CD4-positive, alpha-beta T cell (primary cell): ENCODE measurements around the gene GBP3. TPM values are rescaled to one million over a fixed set of nuclear protein-coding genes. Genes with fewer than 3 reads are reported as not detected.
"Not testable (repeated sequence)": the region's sequence is repeated elsewhere in the genome, so short reads cannot be mapped to it uniquely, and the experiment has no call there.

Source experiments
- ATAC-seq: fragments of 200-7000 bp; cut with Tn5 transposase; one replicate; pipeline ENCODE4 v1.10.0; 2022; ENCODE audit warnings: mild to moderate bottlenecking; ENCODE audit not compliant: poor library complexity
- CTCF ChIA-PET: fragments of 350-600 bp; sonication (Branson Sonifier 250); formaldehyde crosslinking; loops from one replicate; lab custom pipeline; 2021; ENCODE audit warnings: antibody characterized with exemption, inconsistent platforms; lab: Charles Lee
- POLR2A ChIA-PET: fragments of 350-600 bp; sonication (Branson Sonifier 250); formaldehyde crosslinking; loops from one replicate; lab custom pipeline; 2021; ENCODE audit warnings: antibody characterized with exemption, inconsistent platforms; lab: Charles Lee
- DNase-seq, 14 experiments: peaks; one replicate each; pipeline ENCODE4 v3.0.0-alpha.2; 2013 to 2020; ENCODE audit warnings: mixed read lengths in 2 of 14
- H3K27ac ChIP-seq, 2 donors: one replicate each; pipeline versions ENCODE4 v1.5.1 to v1.7.0; 2013; ENCODE audit warnings: low read length in 2 of 2, low read depth in 1 of 2, mild to moderate bottlenecking in 1 of 2
- H3K27me3 ChIP-seq, 2 experiments: 1 replicate in 1 of 2; 2 replicates in 1 of 2; pipeline versions ENCODE4 v1.6.1 to v1.7.0; 2013; ENCODE audit warnings: low read length in 2 of 2, control low read depth in 1 of 2, mild to moderate bottlenecking in 1 of 2, moderate library complexity in 1 of 2; ENCODE audit not compliant: insufficient read depth in 2 of 2, control insufficient read depth in 1 of 2
- H3K36me3 ChIP-seq: one replicate; pipeline ENCODE4 v1.6.1; 2013; ENCODE audit warnings: low read length, control low read depth; ENCODE audit not compliant: insufficient read depth
- H3K4me1 ChIP-seq: one replicate; pipeline ENCODE4 v1.6.1; 2013; ENCODE audit warnings: low read length, control low read depth; ENCODE audit not compliant: insufficient read depth
- H3K4me3 ChIP-seq: one replicate; pipeline ENCODE4 v1.5.1; 2013; ENCODE audit warnings: mild to moderate bottlenecking, low read length, moderate library complexity
- H3K9me3 ChIP-seq, 2 experiments: 1 replicate in 1 of 2; 2 replicates in 1 of 2; pipeline versions ENCODE4 v1.6.1 to v1.7.0; 2013; ENCODE audit warnings: low read length in 2 of 2, mild to moderate bottlenecking in 2 of 2, control low read depth in 1 of 2, moderate library complexity in 1 of 2; ENCODE audit not compliant: control insufficient read depth in 1 of 2, insufficient read depth in 1 of 2
- H3K27ac Mint-ChIP-seq: one replicate; pipeline ENCODE4 v1.8.0; 2020; ENCODE audit warnings: mixed read lengths
- H3K27me3 Mint-ChIP-seq: one replicate; pipeline ENCODE4 v1.8.0; 2021; ENCODE audit warnings: mixed read lengths
- H3K36me3 Mint-ChIP-seq: one replicate; pipeline ENCODE4 v1.8.0; 2021; ENCODE audit warnings: low read depth, mixed read lengths
- H3K4me1 Mint-ChIP-seq: one replicate; pipeline ENCODE4 v1.8.0; 2021; ENCODE audit warnings: low read depth, mixed read lengths
- H3K4me3 Mint-ChIP-seq: one replicate; pipeline ENCODE4 v1.8.0; 2020; ENCODE audit warnings: mild to moderate bottlenecking, mixed read lengths
- H3K9me3 Mint-ChIP-seq: one replicate; pipeline ENCODE4 v1.8.0; 2020; ENCODE audit warnings: mixed read lengths
- intact Hi-C, 2 experiments: fragments of 100-400 bp; cut with DNase I in 1 of 2; cut with micrococcal nuclease in 1 of 2; formaldehyde crosslinking; loops; one replicate each; pipeline versions ENCODE4 v1.15.1 to v1.9.0; 2023 to 2025; cut with DNase I, micrococcal nuclease
- total RNA-seq, 174 experiments: library from RNA in 2 of 174; stranded (reverse) in 2 of 174; gene quantifications; one replicate each; pipeline ENCODE4 v1.2.3 and lab custom pipeline; 2021 to 2026
- TF ChIP-seq, protein P1 (sequence below): fragments of 200-600 bp; IDR thresholded peaks from one replicate; pipeline ENCODE4 v1.8.0; 2022; ENCODE audit warnings: antibody characterized with exemption, mild to moderate bottlenecking

Gene GBP3
- total RNA-seq, 2 experiments from 2014 or later, result 17.5 to 20.7 TPM

GRCh38 chr1:88982055-88982454 is 40.6 kb downstream of the GBP3 start:
- Histone ChIP-seq H3K4me3 (no peak overlapping the region), H3K36me3 (peaks cover 25% of the 10 kb centered on the region), H3K9me3 (no peaks in the 10 kb centered on the region), H3K27ac (no peak overlapping the region), H3K4me1 (peaks cover 12% of the 10 kb centered on the region), H3K27me3 (no peaks in the 10 kb centered on the region)
- Mint-ChIP-seq H3K27me3 (no peaks in the 10 kb centered on the region), H3K4me3 (no peak overlapping the region), H3K36me3 (peaks cover 65% of the 10 kb centered on the region), H3K27ac (no peak overlapping the region), H3K9me3 (no peaks in the 10 kb centered on the region), H3K4me1 (peaks cover 62% of the 10 kb centered on the region)
- DNase-seq (no peak), ATAC-seq (no peak)
- ChIA-PET CTCF (no interaction called here), POLR2A (no interaction called here)
- intact Hi-C loops, result no loop called here
- TF ChIP-seq, protein P1, sequence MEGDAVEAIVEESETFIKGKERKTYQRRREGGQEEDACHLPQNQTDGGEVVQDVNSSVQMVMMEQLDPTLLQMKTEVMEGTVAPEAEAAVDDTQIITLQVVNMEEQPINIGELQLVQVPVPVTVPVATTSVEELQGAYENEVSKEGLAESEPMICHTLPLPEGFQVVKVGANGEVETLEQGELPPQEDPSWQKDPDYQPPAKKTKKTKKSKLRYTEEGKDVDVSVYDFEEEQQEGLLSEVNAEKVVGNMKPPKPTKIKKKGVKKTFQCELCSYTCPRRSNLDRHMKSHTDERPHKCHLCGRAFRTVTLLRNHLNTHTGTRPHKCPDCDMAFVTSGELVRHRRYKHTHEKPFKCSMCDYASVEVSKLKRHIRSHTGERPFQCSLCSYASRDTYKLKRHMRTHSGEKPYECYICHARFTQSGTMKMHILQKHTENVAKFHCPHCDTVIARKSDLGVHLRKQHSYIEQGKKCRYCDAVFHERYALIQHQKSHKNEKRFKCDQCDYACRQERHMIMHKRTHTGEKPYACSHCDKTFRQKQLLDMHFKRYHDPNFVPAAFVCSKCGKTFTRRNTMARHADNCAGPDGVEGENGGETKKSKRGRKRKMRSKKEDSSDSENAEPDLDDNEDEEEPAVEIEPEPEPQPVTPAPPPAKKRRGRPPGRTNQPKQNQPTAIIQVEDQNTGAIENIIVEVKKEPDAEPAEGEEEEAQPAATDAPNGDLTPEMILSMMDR, result no peak

- H3K27me3 ChIP-seq, H3K9me3 ChIP-seq, intact Hi-C loops, H3K9me3 Mint-ChIP-seq, DNase-seq, H3K27me3 Mint-ChIP-seq, H3K4me3 Mint-ChIP-seq, H3K27ac Mint-ChIP-seq, H3K27ac ChIP-seq, H3K4me3 ChIP-seq, ATAC-seq: not testable (repeated sequence)
- Histone ChIP-seq H3K36me3 (peaks cover 21% of the 10 kb centered on the region), H3K4me1 (peaks cover 12% of the 10 kb centered on the region)
- Mint-ChIP-seq H3K36me3 (peaks cover 60% of the 10 kb centered on the region), H3K4me1 (peaks cover 57% of the 10 kb centered on the region)
- POLR2A ChIA-PET, result interaction anchor here (0.7 kb wide), 1 partner anchor 329 kb away, joined by 3 read pairs; no protein-coding TSS in a partner anchor
- CTCF ChIA-PET, result interaction anchor here (1.0 kb wide), 1 partner anchor 104 kb away, joined by 4 read pairs; no protein-coding TSS in a partner anchor
Observed at GRCh38 chr1:88981506-88981905, 41.2 kb downstream of the GBP3 start.

GRCh38 chr1:88980870-88981269 is 41.8 kb downstream of the GBP3 start:
- POLR2A ChIA-PET, result interaction anchor here (0.7 kb wide), 1 partner anchor 330 kb away, joined by 3 read pairs; no protein-coding TSS in a partner anchor
- Histone ChIP-seq H3K27me3 (no peaks in the 10 kb centered on the region), H3K9me3 (no peaks in the 10 kb centered on the region), H3K36me3 (peaks cover 21% of the 10 kb centered on the region), H3K27ac (no peak overlapping the region), H3K4me3 (no peak overlapping the region), H3K4me1 (peaks cover 12% of the 10 kb centered on the region)
- H3K9me3 Mint-ChIP-seq, result no peaks in the 10 kb centered on the region
- no peak overlapping the region for H3K27ac Mint-ChIP-seq
- TF ChIP-seq, protein P1, result no peak
- DNase-seq, result no peak
- intact Hi-C loops, result no loop called here
- ATAC-seq, result no peak
- CTCF ChIA-PET, result interaction anchor here (1.0 kb wide), 1 partner anchor 105 kb away, joined by 4 read pairs; no protein-coding TSS in a partner anchor
- no peaks in the 10 kb centered on the region for H3K27me3 Mint-ChIP-seq
- peaks cover 58% of the 10 kb centered on the region for H3K36me3 Mint-ChIP-seq
- peaks cover 56% of the 10 kb centered on the region for H3K4me1 Mint-ChIP-seq
- H3K4me3 Mint-ChIP-seq, result no peak overlapping the region

DNA sequence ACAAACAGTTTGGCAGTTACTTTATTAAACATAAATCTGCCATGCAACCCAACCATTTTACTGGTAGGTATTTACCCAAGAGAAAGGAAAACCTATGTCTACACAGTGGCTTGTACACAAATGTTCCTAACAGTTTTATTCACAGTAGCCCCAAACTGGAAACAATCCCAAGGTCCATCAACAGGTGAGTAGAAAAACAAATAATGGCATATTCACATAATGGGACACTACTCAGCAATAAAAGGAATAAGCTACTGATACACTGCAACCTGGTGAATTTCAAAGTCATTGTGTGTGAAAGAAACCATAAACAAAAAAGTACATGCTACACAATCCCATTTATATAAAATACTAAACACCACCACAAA is 42.9 kb downstream of the GBP3 start:
- H3K27ac ChIP-seq, result no peak overlapping the region
- H3K36me3 Mint-ChIP-seq, result peaks cover 58% of the 10 kb centered on the region
- H3K36me3 ChIP-seq, result peaks cover 21% of the 10 kb centered on the region
- DNase-seq (no peak), ATAC-seq (no peak)
- H3K27me3 ChIP-seq, result no peaks in the 10 kb centered on the region
- ChIA-PET CTCF (no interaction called here), POLR2A (no interaction called here)
- intact Hi-C loops, result no loop called here
- peaks cover 45% of the 10 kb centered on the region for H3K4me1 Mint-ChIP-seq
- no peak overlapping the region for H3K4me3 ChIP-seq
- TF ChIP-seq, protein P1, result no peak
- H3K9me3 Mint-ChIP-seq, result no peaks in the 10 kb centered on the region
- no peaks in the 10 kb centered on the region for H3K27me3 Mint-ChIP-seq
- no peaks in the 10 kb centered on the region for H3K9me3 ChIP-seq
- peaks cover 12% of the 10 kb centered on the region for H3K4me1 ChIP-seq
- no peak overlapping the region for H3K4me3 Mint-ChIP-seq
- H3K27ac Mint-ChIP-seq, result no peak overlapping the region
